Measurements from ENCODE around the gene HAUS2. TPM values are rescaled to one million over a fixed set of nuclear protein-coding genes. Genes with fewer than 3 reads are reported as not detected.

The HAUS2 gene
- polyA plus RNA-seq, 1 donor from 2014 or later, result 76.0 TPM

GRCh38 chr15:42590619-42591237, 42.1 kb downstream of the HAUS2 start:
- no peaks in the 10 kb centered on the region for H4K20me1 ChIP-seq (ENCODE audit: insufficient read depth)
- TF ChIP-seq REST (IDR thresholded peaks at IDR 0.05; ENCODE audit: borderline replicate concordance) (no peak), RAD21 (conservative IDR thresholded peaks at IDR 0.05) (no peak), MXI1 (conservative IDR thresholded peaks at IDR 0.05; ENCODE audit: poor library complexity, severe bottlenecking) (no peak), EZH2 (IDR thresholded peaks at IDR 0.05; ENCODE audit: borderline replicate concordance, insufficient read depth, low read length, poor library complexity, severe bottlenecking) (no peak)
- H3K36me3 ChIP-seq (ENCODE audit: insufficient read depth, low read length), result no peaks in the 10 kb centered on the region
- no peaks in the 10 kb centered on the region for H3K27me3 ChIP-seq (ENCODE audit: insufficient read depth, low read depth, low read length)
- no peak overlapping the region for H3K27ac ChIP-seq (ENCODE audit: low read length)
- H3K4me3 ChIP-seq (ENCODE audit: low read length), result no peak overlapping the region
- no peak overlapping the region for H3K4me2 ChIP-seq (ENCODE audit: low read length)
- H3K9me3 ChIP-seq (ENCODE audit: low read length), result no peaks in the 10 kb centered on the region
- no peak overlapping the region for H2AFZ ChIP-seq (ENCODE audit: low read depth, low read length)
- no peaks in the 10 kb centered on the region for H3K9me2 ChIP-seq (ENCODE audit: insufficient read depth, low read length)
- no peak overlapping the region for H3K9ac ChIP-seq (ENCODE audit: low read length)
- no peaks in the 10 kb centered on the region for H3F3A ChIP-seq (ENCODE audit: insufficient read depth, low read length, poor library complexity, severe bottlenecking)
- H3K79me2 ChIP-seq (replicated peaks; ENCODE audit: insufficient read depth, low read length), result no peaks in the 10 kb centered on the region

- H3K9me3 ChIP-seq (ENCODE audit: low read length), result no peaks in the 10 kb centered on the region
- H3K4me2 ChIP-seq (ENCODE audit: low read length), result no peak overlapping the region
- H3K27me3 ChIP-seq (ENCODE audit: insufficient read depth, low read depth, low read length), result no peaks in the 10 kb centered on the region
- H3K9me2 ChIP-seq (ENCODE audit: insufficient read depth, low read length), result no peaks in the 10 kb centered on the region
- H4K20me1 ChIP-seq (ENCODE audit: insufficient read depth), result no peaks in the 10 kb centered on the region
- H3K9ac ChIP-seq (ENCODE audit: low read length), result no peak overlapping the region
- no peaks in the 10 kb centered on the region for H3K36me3 ChIP-seq (ENCODE audit: insufficient read depth, low read length)
- no peak overlapping the region for H2AFZ ChIP-seq (ENCODE audit: low read depth, low read length)
- H3K27ac ChIP-seq (ENCODE audit: low read length), result no peak overlapping the region
- TF ChIP-seq EP300 (conservative IDR thresholded peaks at IDR 0.05; ENCODE audit: poor library complexity, severe bottlenecking) (no peak), RAD21 (conservative IDR thresholded peaks at IDR 0.05) (no peak), EZH2 (IDR thresholded peaks at IDR 0.05; ENCODE audit: borderline replicate concordance, insufficient read depth, low read length, poor library complexity, severe bottlenecking) (no peak), MXI1 (conservative IDR thresholded peaks at IDR 0.05; ENCODE audit: poor library complexity, severe bottlenecking) (no peak), CTCF (IDR thresholded peaks at IDR 0.05; ENCODE audit: poor library complexity, severe bottlenecking) (no peak), REST (IDR thresholded peaks at IDR 0.05; ENCODE audit: borderline replicate concordance) (no peak)
- no peaks in the 10 kb centered on the region for H3K79me2 ChIP-seq (replicated peaks; ENCODE audit: insufficient read depth, low read length)
- H3F3A ChIP-seq (ENCODE audit: insufficient read depth, low read length, poor library complexity, severe bottlenecking), result no peaks in the 10 kb centered on the region
- H3K4me3 ChIP-seq (ENCODE audit: low read length), result no peak overlapping the region
Observed at GRCh38 chr15:42591238-42591934, 42.7 kb downstream of the HAUS2 start.

All from neural cell (in vitro differentiated cells).